Lower lobe of right lung (tissue), 2 donors: ENCODE data around the gene ATP8B3. TPM values are rescaled to one million over a fixed set of nuclear protein-coding genes. Genes with fewer than 3 reads are reported as not detected.

Experiments used
- ATAC-seq, 2 donors: fragments of 200-7000 bp; cut with Tn5 transposase; one replicate each; pipeline ENCODE4 v1.9.1; 2020 to 2022; ENCODE audit warnings: mild to moderate bottlenecking in 2 of 2, moderate library complexity in 2 of 2
- DNase-seq: peaks from one replicate; pipeline ENCODE4 v3.0.0-alpha.2; 2020
- H3K27ac ChIP-seq: fragments of 200-600 bp; one replicate; pipeline ENCODE4 v1.8.0; 2022
- H3K27me3 ChIP-seq: fragments of 200-600 bp; one replicate; pipeline ENCODE4 v1.8.0; 2022; ENCODE audit warnings: low read depth
- H3K36me3 ChIP-seq: fragments of 200-600 bp; one replicate; pipeline ENCODE4 v1.8.0; 2022; ENCODE audit warnings: mild to moderate bottlenecking
- H3K4me1 ChIP-seq: fragments of 200-600 bp; one replicate; pipeline ENCODE4 v1.8.0; 2022
- H3K4me3 ChIP-seq: fragments of 200-600 bp; one replicate; pipeline ENCODE4 v1.8.0; 2022; ENCODE audit warnings: mild to moderate bottlenecking
- H3K9me3 ChIP-seq: fragments of 200-600 bp; one replicate; pipeline ENCODE4 v1.8.0; 2022
- CTCF ChIP-seq: fragments of 200-600 bp; IDR thresholded peaks from one replicate; pipeline ENCODE4 v1.8.0; 2022; ENCODE audit warnings: antibody characterized with exemption, mild to moderate bottlenecking
- intact Hi-C: fragments of 100-400 bp; cut with DNase I; formaldehyde crosslinking; loops from one replicate; pipeline ENCODE4 v1.11.0; 2022
- total RNA-seq: library from RNA; stranded (reverse); fragmentation: NEBNext Ultra II Directional; extraction: Animal tissue kit (Norgen Biotek cat#: 25700); gene quantifications from one replicate; pipeline ENCODE4 v1.2.1, GENCODE V29; 2021
- donor health status: DM: no; HTN: yes; CAD: no; lungs with severe emphysema.

ATP8B3 gene
- total RNA-seq, 1 donor from 2014 or later, result 2.1 TPM

GRCh38 chr19:1828279-1829238 lies 16.5 kb upstream of the ATP8B3 start:
- peaks cover 7% of the 10 kb centered on the region for H3K4me1 ChIP-seq
- H3K36me3 ChIP-seq, result peaks cover 61% of the 10 kb centered on the region
- no peak for TF ChIP-seq CTCF
- DNase-seq (no peak), ATAC-seq (no peak)
- no peaks in the 10 kb centered on the region for H3K9me3 ChIP-seq
- H3K27ac ChIP-seq, result no peak overlapping the region
- no peaks in the 10 kb centered on the region for H3K27me3 ChIP-seq
- H3K4me3 ChIP-seq, result no peak overlapping the region
- intact Hi-C loops, result no loop called here

GRCh38 chr19:1827566-1828278 lies 15.6 kb upstream of the ATP8B3 start:
- H3K4me1 ChIP-seq, result no peaks in the 10 kb centered on the region
- H3K4me3 ChIP-seq, result no peak overlapping the region
- no peak for DNase-seq
- ATAC-seq, result no peak
- no peak for TF ChIP-seq CTCF
- no peak overlapping the region for H3K27ac ChIP-seq
- H3K27me3 ChIP-seq, result no peaks in the 10 kb centered on the region
- H3K36me3 ChIP-seq, result peaks cover 69% of the 10 kb centered on the region
- intact Hi-C loops, result no loop called here
- H3K9me3 ChIP-seq, result no peaks in the 10 kb centered on the region

GRCh38 chr19:1826557-1827521 lies 14.8 kb upstream of the ATP8B3 start:
- TF ChIP-seq CTCF, result no peak
- Histone ChIP-seq H3K9me3 (no peaks in the 10 kb centered on the region), H3K4me1 (no peaks in the 10 kb centered on the region), H3K27ac (no peak overlapping the region), H3K36me3 (peaks cover 78% of the 10 kb centered on the region), H3K4me3 (no peak overlapping the region), H3K27me3 (no peaks in the 10 kb centered on the region)
- intact Hi-C loops, result no loop called here
- DNase-seq (no peak), ATAC-seq (peak in 1 of 2 donors; percentile 1)

GRCh38 chr19:1825909-1826556 lies 14.0 kb upstream of the ATP8B3 start:
- ATAC-seq (peak; percentile 82), DNase-seq (peak; percentile 81)
- Histone ChIP-seq H3K9me3 (no peaks in the 10 kb centered on the region), H3K4me1 (no peaks in the 10 kb centered on the region), H3K27me3 (no peaks in the 10 kb centered on the region), H3K36me3 (peaks cover 86% of the 10 kb centered on the region), H3K27ac (no peak overlapping the region), H3K4me3 (no peak overlapping the region)
- intact Hi-C loops, result no loop called here
- peak; percentile 85 for TF ChIP-seq CTCF
